SK-N-SH (cell line): ENCODE measurements around the gene AFAP1. TPM values are rescaled to one million over a fixed set of nuclear protein-coding genes. Genes with fewer than 3 reads are reported as not detected.

ENCODE experiments used
- CTCF ChIA-PET: fragments of 300-600, 350-600 bp; formaldehyde crosslinking; extraction: SDS; loops from one replicate; lab custom pipeline; 2021; lab: Yijun Ruan, JAX
- POLR2A ChIA-PET: fragments of 350-600 bp; sonication (Branson Sonifier 250); formaldehyde crosslinking; extraction: SDS; loops from one replicate; lab custom pipeline; 2020; ENCODE audit warnings: antibody characterized with exemption, inconsistent platforms; lab: Yijun Ruan, JAX
- DNase-seq: peaks from one replicate; pipeline ENCODE4 v3.0.0; 2012
- H2AFZ ChIP-seq: fragments of 200-600 bp; sonication (generic); 2 replicates; pipeline ENCODE4 v1.8.1; 2016; ENCODE audit warnings: antibody characterized with exemption, mild to moderate bottlenecking, low read depth
- H3F3A ChIP-seq: fragments of 200-600 bp; sonication (generic); replicated peaks from 2 replicates; pipeline ENCODE3; 2016; ENCODE audit warnings: antibody characterized with exemption, mild to moderate bottlenecking; ENCODE audit not compliant: insufficient read depth
- H3K27ac ChIP-seq, 2 experiments: fragments of 200-500 bp in 1 of 2; fragments of 200-600 bp in 1 of 2; sonication (Bioruptor generic) in 1 of 2; sonication (generic), shearing (Covaris generic) in 1 of 2; 2 replicates each; pipeline versions ENCODE4 v1.5.1 to v1.6.1; 2014 to 2016; ENCODE audit warnings: low read depth in 2 of 2, inconsistent platforms in 1 of 2, low read length in 1 of 2, mild to moderate bottlenecking in 1 of 2, mixed read lengths in 1 of 2
- H3K27me3 ChIP-seq: fragments of 200-600 bp; sonication (generic), shearing (Covaris generic); 2 replicates; pipeline ENCODE4 v1.6.1; 2016; ENCODE audit warnings: mixed run types; ENCODE audit not compliant: insufficient read depth
- H3K36me3 ChIP-seq, 2 experiments: fragments of 200-500 bp in 1 of 2; fragments of 200-600 bp in 1 of 2; sonication (Bioruptor generic) in 1 of 2; sonication (generic) in 1 of 2; replicated peaks in 1 of 2; 2 replicates each; pipeline versions ENCODE3 to v1.5.1; 2014 to 2016; ENCODE audit warnings: low read length in 1 of 2, mild to moderate bottlenecking in 1 of 2; ENCODE audit not compliant: insufficient read depth in 2 of 2, control insufficient read depth in 1 of 2
- H3K4me1 ChIP-seq, 2 experiments: fragments of 200-500 bp in 1 of 2; fragments of 200-600 bp in 1 of 2; sonication (Bioruptor generic) in 1 of 2; sonication (generic), shearing (Covaris generic) in 1 of 2; 2 replicates each; pipeline versions ENCODE4 v1.5.1 to v1.6.1; 2014 to 2016; ENCODE audit warnings: low read depth in 1 of 2, low read length in 1 of 2, mixed run types in 1 of 2; ENCODE audit not compliant: insufficient read depth in 2 of 2, control insufficient read depth in 1 of 2
- H3K4me2 ChIP-seq: fragments of 200-600 bp; sonication (generic), shearing (Covaris generic); 2 replicates; pipeline ENCODE4 v1.6.1; 2017; ENCODE audit warnings: mixed run types
- H3K4me3 ChIP-seq, 2 experiments: fragments of 200-500 bp in 1 of 2; fragments of 200-600 bp in 1 of 2; sonication (Bioruptor generic) in 1 of 2; sonication (generic), shearing (Covaris generic) in 1 of 2; 2 replicates each; pipeline versions ENCODE4 v1.5.1 to v1.8.1; 2014 to 2016; ENCODE audit warnings: low read depth in 2 of 2, inconsistent platforms in 1 of 2, low read length in 1 of 2, mild to moderate bottlenecking in 1 of 2, mixed read lengths in 1 of 2, moderate library complexity in 1 of 2
- H3K79me2 ChIP-seq: fragments of 200-600 bp; sonication (generic); 2 replicates; pipeline ENCODE4 v1.8.1; 2017; ENCODE audit warnings: mild to moderate bottlenecking; ENCODE audit not compliant: insufficient read depth
- H3K9ac ChIP-seq: fragments of 200-600 bp; sonication (generic); 2 replicates; pipeline ENCODE4 v1.6.1; 2017; ENCODE audit warnings: mixed run types
- H3K9me2 ChIP-seq: fragments of 200-600 bp; sonication (generic); 2 replicates; pipeline ENCODE4 v1.6.1; 2017; ENCODE audit warnings: mixed run types
- H3K9me3 ChIP-seq: fragments of 200-600 bp; sonication (generic); 2 replicates; pipeline ENCODE4 v1.6.1; 2017; ENCODE audit warnings: mixed run types, mild to moderate bottlenecking, moderate library complexity
- H4K20me1 ChIP-seq: fragments of 200-600 bp; sonication (generic); 2 replicates; pipeline ENCODE4 v1.6.1; 2017; ENCODE audit warnings: mild to moderate bottlenecking, mixed run types; ENCODE audit not compliant: insufficient read depth
- CTCF ChIP-seq: fragments of 200-600 bp; sonication (generic); IDR thresholded peaks from 2 replicates; pipeline ENCODE4 v1.6.1; 2017; ENCODE audit warnings: antibody characterized with exemption, mild to moderate bottlenecking, moderate library complexity
- EP300 ChIP-seq, 2 experiments: IDR thresholded peaks; 2 replicates each; pipeline versions ENCODE4 v1.4.0 to v1.6.1; 2012; ENCODE audit warnings: borderline replicate concordance in 1 of 2, low read depth in 1 of 2, low read length in 1 of 2
- EZH2phosphoT487 ChIP-seq: fragments of 200-600 bp; sonication (generic); IDR thresholded peaks from 2 replicates; pipeline ENCODE4 v1.6.1; 2017; ENCODE audit warnings: low read depth, mixed run types, mild to moderate bottlenecking, antibody characterized with exemption, moderate library complexity, borderline replicate concordance
- FOSL2 ChIP-seq: IDR thresholded peaks from 2 replicates; pipeline ENCODE4 v1.4.0; 2012; ENCODE audit warnings: low read depth, mild to moderate bottlenecking, moderate library complexity, borderline replicate concordance
- GATA2 ChIP-seq: sonication (generic); formaldehyde crosslinking; IDR thresholded peaks from 2 replicates; pipeline ENCODE4 v1.5.0; 2020; ENCODE audit warnings: mild to moderate bottlenecking, missing genetic modification reagents
- MXI1 ChIP-seq: IDR thresholded peaks from 2 replicates; pipeline ENCODE4 v1.6.1; 2012; ENCODE audit warnings: mild to moderate bottlenecking, low read depth, low read length, improper control_type of control experiment
- NFIC ChIP-seq: IDR thresholded peaks from 2 replicates; pipeline ENCODE4 v1.4.0; 2012; ENCODE audit warnings: borderline replicate concordance
- POLR2AphosphoS5 ChIP-seq: IDR thresholded peaks from 2 replicates; pipeline ENCODE4 v1.6.1; 2012; ENCODE audit warnings: low read depth, low read length
- RAD21 ChIP-seq: IDR thresholded peaks from 2 replicates; pipeline ENCODE4 v1.6.1; 2012; ENCODE audit warnings: mild to moderate bottlenecking, low read length
- RXRA ChIP-seq: IDR thresholded peaks from 2 replicates; pipeline ENCODE4 v1.4.0; 2012; ENCODE audit warnings: low read depth, mild to moderate bottlenecking, borderline replicate concordance
- SMC3 ChIP-seq: IDR thresholded peaks from 2 replicates; pipeline ENCODE4 v1.6.1; 2012; ENCODE audit warnings: low read depth, low read length, improper control_type of control experiment
- WGBS: methylation state at CpG from one replicate; pipeline ENCODE4 v1.1.6; 2017; ENCODE audit warnings: low lambda C conversion rate; 5-methylcytosine and 5-hydroxymethylcytosine counted together
- polyA plus RNA-seq, 3 experiments: library from polyadenylated mRNA; depleted of rRNA; stranded (reverse); fragments of >200 nt; gene quantifications; 2 replicates each; pipeline ENCODE4 v1.2.3, GENCODE V29; 2012
- TF ChIP-seq, protein P1 (sequence below): fragments of 150-350 bp; IDR thresholded peaks from 2 replicates; pipeline ENCODE4 v1.6.1; 2017; ENCODE audit warnings: antibody characterized with exemption, low read length, low read depth, borderline replicate concordance

Gene AFAP1
- polyA plus RNA-seq, 1 of the 3 experiments (the other 2 are of a cell fraction) = 67.9 TPM

- DNase-seq = no peak
- Histone ChIP-seq H2AFZ (no peak overlapping the region), H3K27ac (no peak overlapping the region), H3K79me2 (no peaks in the 10 kb centered on the region), H3K4me3 (no peak overlapping the region), H3K9me3 (no peaks in the 10 kb centered on the region), H3K4me2 (no peak overlapping the region), H3K9ac (no peak overlapping the region), H3K9me2 (no peaks in the 10 kb centered on the region), H3F3A (no peaks in the 10 kb centered on the region), H3K27me3 (no peaks in the 10 kb centered on the region), H3K36me3 (no peaks in the 10 kb centered on the region), H4K20me1 (no peaks in the 10 kb centered on the region), H3K4me1 (no peaks in the 10 kb centered on the region)
- CTCF ChIA-PET = interaction anchor here (1.8 to 1.9 kb wide), 2 partner anchors 16 to 66 kb away, joined by 5 to 10 read pairs; no protein-coding TSS in a partner anchor
- POLR2A ChIA-PET = no interaction called here
- TF ChIP-seq EZH2phosphoT487 (no peak), CTCF (no peak), EP300 (IDR thresholded peaks at IDR 0.05; ENCODE audit: borderline replicate concordance in 1 of 2, low read depth in 1 of 2, low read length in 1 of 2) (no peak), POLR2AphosphoS5 (no peak)
- WGBS = 80% methylated on average over 2 of the region's 8 CpGs
Observed at GRCh38 chr4:7735961-7736360, 203.7 kb downstream of the AFAP1 start.

- TF ChIP-seq RXRA (no peak), SMC3 (no peak), MXI1 (no peak), FOSL2 (no peak), NFIC (no peak), POLR2AphosphoS5 (no peak), CTCF (no peak), GATA2 (CRISPR knock-in tag) (no peak), RAD21 (no peak)
- TF ChIP-seq, protein P1, sequence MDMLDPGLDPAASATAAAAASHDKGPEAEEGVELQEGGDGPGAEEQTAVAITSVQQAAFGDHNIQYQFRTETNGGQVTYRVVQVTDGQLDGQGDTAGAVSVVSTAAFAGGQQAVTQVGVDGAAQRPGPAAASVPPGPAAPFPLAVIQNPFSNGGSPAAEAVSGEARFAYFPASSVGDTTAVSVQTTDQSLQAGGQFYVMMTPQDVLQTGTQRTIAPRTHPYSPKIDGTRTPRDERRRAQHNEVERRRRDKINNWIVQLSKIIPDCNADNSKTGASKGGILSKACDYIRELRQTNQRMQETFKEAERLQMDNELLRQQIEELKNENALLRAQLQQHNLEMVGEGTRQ = no peak
- Histone ChIP-seq H4K20me1 (no peaks in the 10 kb centered on the region), H3K36me3 (no peaks in the 10 kb centered on the region), H3K9me2 (no peaks in the 10 kb centered on the region), H3K9ac (no peak overlapping the region), H3K4me1 (no peaks in the 10 kb centered on the region), H3K79me2 (no peaks in the 10 kb centered on the region), H2AFZ (no peak overlapping the region), H3K27ac (no peak overlapping the region), H3F3A (no peaks in the 10 kb centered on the region), H3K4me2 (no peak overlapping the region), H3K9me3 (no peaks in the 10 kb centered on the region), H3K4me3 (no peak overlapping the region), H3K27me3 (no peaks in the 10 kb centered on the region)
- ChIA-PET POLR2A (no interaction called here), CTCF (interaction anchor here (1.8 to 1.9 kb wide), 2 partner anchors 15 to 67 kb away, joined by 5 to 10 read pairs; no protein-coding TSS in a partner anchor)
- no peak for DNase-seq
- 68% methylated on average over 4 of the region's 5 CpGs for WGBS
Observed at GRCh38 chr4:7735395-7735794, 204.3 kb downstream of the AFAP1 start.
